Loucy (cell line): ENCODE results near the gene TSEN15.

Experiments used
- H2AFZ ChIP-seq: fragments of 200-600 bp; sonication (generic); 2 replicates; pipeline ENCODE4 v1.6.0; 2016; ENCODE audit warnings: antibody characterized with exemption, mild to moderate bottlenecking, low read length, moderate library complexity
- H3F3A ChIP-seq: fragments of 200-600 bp; 2 replicates; pipeline ENCODE4 v1.6.0; 2016; ENCODE audit warnings: antibody characterized with exemption, low read depth, mild to moderate bottlenecking
- H3K27me3 ChIP-seq: fragments of 200-600 bp; sonication (generic); 2 replicates; pipeline ENCODE4 v1.6.1; 2014; ENCODE audit warnings: low read length, mild to moderate bottlenecking; ENCODE audit not compliant: insufficient read depth, poor library complexity, severe bottlenecking
- H3K36me3 ChIP-seq: fragments of 200-600 bp; sonication (generic); 2 replicates; pipeline ENCODE4 v1.6.1; 2016; ENCODE audit warnings: low read length; ENCODE audit not compliant: insufficient read depth
- H3K4me1 ChIP-seq: fragments of 200-600 bp; sonication (generic); 2 replicates; pipeline ENCODE4 v1.5.1; 2014; ENCODE audit warnings: low read length, mild to moderate bottlenecking; ENCODE audit not compliant: insufficient read depth, poor library complexity, severe bottlenecking
- H3K4me2 ChIP-seq: fragments of 200-600 bp; sonication (generic); 2 replicates; pipeline ENCODE4 v1.6.0; 2014; ENCODE audit warnings: antibody characterized with exemption, low read length, low read depth, mild to moderate bottlenecking; ENCODE audit not compliant: poor library complexity, severe bottlenecking
- H3K4me3 ChIP-seq: fragments of 200-600 bp; sonication (generic); 2 replicates; pipeline ENCODE4 v1.5.1; 2014; ENCODE audit warnings: low read length, mild to moderate bottlenecking, mixed read lengths; ENCODE audit not compliant: poor library complexity, severe bottlenecking
- H3K79me2 ChIP-seq: fragments of 200-600 bp; sonication (generic); 2 replicates; pipeline ENCODE4 v1.6.1; 2014; ENCODE audit warnings: low read length; ENCODE audit not compliant: insufficient read depth
- H3K9ac ChIP-seq: fragments of 200-600 bp; sonication (generic); 2 replicates; pipeline ENCODE4 v1.6.0; 2014; ENCODE audit warnings: mild to moderate bottlenecking, low read depth, low read length, moderate library complexity; ENCODE audit not compliant: poor library complexity, severe bottlenecking
- H3K9me2 ChIP-seq: fragments of 200-600 bp; sonication (generic); replicated peaks from 2 replicates; pipeline ENCODE4 v1.6.1; 2016; ENCODE audit warnings: low read depth, low read length, mixed read lengths
- H3K9me3 ChIP-seq: fragments of 200-600 bp; sonication (generic); 2 replicates; pipeline ENCODE4 v1.6.1; 2014; ENCODE audit warnings: mild to moderate bottlenecking, antibody characterized with exemption, low read length, low read depth; ENCODE audit not compliant: insufficient read depth
- H4K20me1 ChIP-seq: fragments of 200-600 bp; sonication (generic); 2 replicates; pipeline ENCODE4 v1.6.0; 2014; ENCODE audit warnings: antibody characterized with exemption, low read length, mild to moderate bottlenecking; ENCODE audit not compliant: insufficient read depth, poor library complexity, severe bottlenecking
- CTCF ChIP-seq: fragments of 200-600 bp; sonication (generic); conservative IDR thresholded peaks from 2 replicates; pipeline ENCODE4 v1.5.1; 2014; ENCODE audit warnings: mild to moderate bottlenecking, antibody characterized with exemption, low read length
- EZH2phosphoT487 ChIP-seq: fragments of 200-600 bp; IDR thresholded peaks from 2 replicates; pipeline ENCODE4 v1.6.1; 2018; ENCODE audit warnings: antibody characterized with exemption, mild to moderate bottlenecking, moderate library complexity, borderline replicate concordance

Gene TSEN15

GRCh38 chr1:184082541-184083415 lies 31.2 kb downstream of the TSEN15 start:
- no peak overlapping the region for H3K9ac ChIP-seq
- H4K20me1 ChIP-seq, result no peaks in the 10 kb centered on the region
- no peaks in the 10 kb centered on the region for H3F3A ChIP-seq
- H3K4me1 ChIP-seq, result no peaks in the 10 kb centered on the region
- no peak overlapping the region for H2AFZ ChIP-seq
- H3K9me3 ChIP-seq, result no peaks in the 10 kb centered on the region
- TF ChIP-seq EZH2phosphoT487 (no peak), CTCF (no peak)
- H3K9me2 ChIP-seq, result no peaks in the 10 kb centered on the region
- H3K4me3 ChIP-seq, result no peak overlapping the region
- no peaks in the 10 kb centered on the region for H3K79me2 ChIP-seq
- H3K36me3 ChIP-seq, result no peaks in the 10 kb centered on the region
- H3K4me2 ChIP-seq, result no peak overlapping the region
- no peaks in the 10 kb centered on the region for H3K27me3 ChIP-seq

- no peak overlapping the region for H2AFZ ChIP-seq
- H3K79me2 ChIP-seq, result no peaks in the 10 kb centered on the region
- H3K4me3 ChIP-seq, result no peak overlapping the region
- H3F3A ChIP-seq, result no peaks in the 10 kb centered on the region
- H3K9ac ChIP-seq, result no peak overlapping the region
- no peaks in the 10 kb centered on the region for H3K9me2 ChIP-seq
- H3K27me3 ChIP-seq, result no peaks in the 10 kb centered on the region
- TF ChIP-seq CTCF, result no peak
- no peak for TF ChIP-seq EZH2phosphoT487
- H3K4me2 ChIP-seq, result no peak overlapping the region
- no peaks in the 10 kb centered on the region for H3K36me3 ChIP-seq
- no peaks in the 10 kb centered on the region for H3K9me3 ChIP-seq
- no peaks in the 10 kb centered on the region for H4K20me1 ChIP-seq
- no peaks in the 10 kb centered on the region for H3K4me1 ChIP-seq
Observed at GRCh38 chr1:184085667-184086066, 34.1 kb downstream of the TSEN15 start.

GRCh38 chr1:184088037-184088436 lies 36.5 kb downstream of the TSEN15 start:
- no peak overlapping the region for H3K9ac ChIP-seq

More at GRCh38 chr1:184088037-184088436, 36.5 kb downstream of the TSEN15 start:
- Histone ChIP-seq H3K4me1 (no peaks in the 10 kb centered on the region), H3K27me3 (no peaks in the 10 kb centered on the region), H4K20me1 (no peaks in the 10 kb centered on the region), H3K9me3 (no peaks in the 10 kb centered on the region), H3K9me2 (no peaks in the 10 kb centered on the region), H2AFZ (no peak overlapping the region), H3K4me3 (no peak overlapping the region), H3K36me3 (no peaks in the 10 kb centered on the region), H3F3A (no peaks in the 10 kb centered on the region), H3K4me2 (no peak overlapping the region), H3K79me2 (no peaks in the 10 kb centered on the region)
- TF ChIP-seq CTCF, result no peak
- no peak for TF ChIP-seq EZH2phosphoT487
